ELR (cell line): ENCODE results near the gene CCL8.

ENCODE experiments used
- DNase-seq: peaks from one replicate; pipeline ENCODE4 v3.0.0-alpha.2; 2015; ENCODE audit warnings: low read depth

The CCL8 gene

GRCh38 chr17:34367486-34368195 lies 48.4 kb downstream of the CCL8 start:
- no peak for DNase-seq

GRCh38 chr17:34368196-34368945 lies 49.1 kb downstream of the CCL8 start:
- DNase-seq, result no peak

DNA sequence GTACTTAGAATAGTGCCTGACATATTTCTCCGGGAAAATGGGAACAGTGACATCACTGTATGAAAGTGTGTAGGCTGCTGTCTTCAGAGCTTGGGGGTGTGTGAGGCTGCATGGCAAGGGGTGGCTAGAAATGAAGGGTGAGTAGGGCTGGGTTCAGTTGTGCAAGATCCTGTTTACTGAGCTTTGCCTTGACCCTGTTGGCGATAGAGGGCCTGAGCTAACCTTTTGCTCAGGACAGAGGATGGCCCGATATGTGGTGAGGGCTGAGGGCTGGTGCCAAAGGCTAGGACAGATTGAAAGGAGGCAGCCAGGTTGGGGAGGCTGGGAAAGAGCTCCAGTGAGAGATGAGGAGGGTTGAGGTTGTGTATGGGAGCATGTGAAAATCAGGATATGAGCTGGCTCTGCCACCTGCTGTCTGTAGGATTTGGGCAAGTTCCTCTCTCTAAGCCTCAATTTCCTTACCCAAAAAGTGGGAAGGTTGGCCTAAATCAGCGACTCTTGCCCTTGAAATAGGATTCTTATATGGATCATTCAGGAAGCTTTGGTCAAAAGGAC lies 49.8 kb downstream of the CCL8 start:
- no peak for DNase-seq

GRCh38 chr17:34369571-34369970 lies 50.3 kb downstream of the CCL8 start:
- no peak for DNase-seq

- DNase-seq, result no peak
These were observed 51.3 kb downstream of the CCL8 start for GRCh38 chr17:34370376-34370996.

DNA sequence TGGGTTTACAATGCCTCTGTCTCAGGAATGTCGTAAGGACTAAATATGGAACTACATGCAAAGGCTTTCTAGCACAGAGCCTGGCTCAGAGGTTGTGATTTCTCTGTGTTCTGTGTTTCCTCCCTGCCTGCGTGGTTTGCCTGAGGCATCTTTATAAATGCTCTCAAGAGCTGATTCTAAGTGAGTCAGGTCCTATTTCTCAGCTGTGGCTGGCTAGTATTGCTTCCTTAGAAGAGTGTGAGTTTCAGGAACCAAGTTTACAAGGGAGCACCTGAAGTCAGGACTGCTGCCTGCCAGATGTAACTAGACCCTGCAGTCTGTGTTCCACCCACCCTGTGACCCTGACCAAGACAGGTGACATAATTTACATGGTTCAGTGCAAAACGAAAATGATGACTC lies 51.8 kb downstream of the CCL8 start:
- peak; percentile 1 for DNase-seq
